Thyroid gland (tissue), 4 donors: ENCODE results near the gene GIGYF1.
A peak's percentile ranks its signal among the peaks of the same experiment; 100 is the strongest.

Source experiments
- CTCF ChIP-seq, 6 experiments: fragments of 200-600 bp in 3 of 6; fragments of 450-650 bp in 3 of 6; sonication (generic) in 3 of 6; IDR thresholded peaks; one replicate each; pipeline ENCODE4 v1.5.1; 2016 to 2019; ENCODE audit warnings: antibody characterized with exemption in 6 of 6, mild to moderate bottlenecking in 2 of 6, inconsistent platforms in 1 of 6, moderate library complexity in 1 of 6
- POLR2A ChIP-seq, 2 donors: fragments of 450-650 bp; IDR thresholded peaks; one replicate each; pipeline ENCODE4 v1.6.1; 2017; ENCODE audit warnings: antibody characterized with exemption in 2 of 2, mild to moderate bottlenecking in 2 of 2, moderate library complexity in 1 of 2

- TF ChIP-seq CTCF (IDR thresholded peaks at IDR 0.05), result peak in 1 of 6 experiments; percentile 22
- no peak for TF ChIP-seq POLR2A (IDR thresholded peaks at IDR 0.05)
Observed at GRCh38 chr7:100632951-100633717, 60.9 kb downstream of the GIGYF1 start.
